CD4-positive, alpha-beta T cell treated with Interleukin-6 for 4 hours (primary cell): Measurements from ENCODE around the gene PLCL1.
"Not testable (repeated sequence)": the region's sequence is repeated elsewhere in the genome, so short reads cannot be mapped to it uniquely, and the experiment has no call there.

Experiments used
- DNase-seq: peaks from one replicate; pipeline ENCODE4 v3.0.0-alpha.2; 2020; ENCODE audit warnings: mixed read lengths

PLCL1 gene

DNA sequence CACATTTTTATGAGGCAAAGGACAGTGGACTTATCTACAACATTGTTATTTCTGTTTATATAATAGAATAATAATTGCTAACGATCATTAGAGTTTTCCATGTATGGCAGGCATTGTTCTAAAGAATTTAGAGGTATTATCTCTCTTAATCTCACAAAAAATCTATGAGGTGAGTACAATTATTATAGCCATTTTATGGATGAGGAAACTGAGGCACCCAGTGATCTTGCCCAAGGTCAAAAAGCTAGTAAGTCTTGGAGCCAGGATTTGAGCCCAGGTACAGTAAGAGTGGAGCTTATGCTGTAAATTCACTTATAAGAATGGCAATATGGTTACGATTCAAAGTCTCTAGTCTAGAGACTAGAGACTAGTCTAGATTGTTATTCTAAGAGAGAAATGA, 331.7 kb downstream of the PLCL1 start:
- DNase-seq, result no peak

DNA sequence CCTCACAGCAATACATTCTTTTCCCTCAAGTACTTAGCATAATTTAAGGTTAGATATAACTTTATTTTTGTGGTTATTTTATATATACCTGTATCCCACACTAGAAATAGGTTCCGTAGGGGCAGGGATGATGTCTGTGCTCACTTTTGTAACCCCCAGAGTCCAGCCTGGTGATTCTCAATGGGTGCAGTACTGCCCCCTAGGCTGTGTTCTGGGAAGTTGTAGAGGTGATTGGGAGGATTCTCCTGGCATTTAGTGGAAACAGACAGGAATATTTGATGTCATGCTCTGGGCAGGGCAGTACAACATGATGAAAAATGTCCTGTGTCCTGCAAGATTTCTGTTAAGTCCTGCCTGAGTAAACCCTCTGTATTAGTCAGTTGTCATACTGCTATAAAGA, 333.3 kb downstream of the PLCL1 start:
- no peak for DNase-seq

DNA sequence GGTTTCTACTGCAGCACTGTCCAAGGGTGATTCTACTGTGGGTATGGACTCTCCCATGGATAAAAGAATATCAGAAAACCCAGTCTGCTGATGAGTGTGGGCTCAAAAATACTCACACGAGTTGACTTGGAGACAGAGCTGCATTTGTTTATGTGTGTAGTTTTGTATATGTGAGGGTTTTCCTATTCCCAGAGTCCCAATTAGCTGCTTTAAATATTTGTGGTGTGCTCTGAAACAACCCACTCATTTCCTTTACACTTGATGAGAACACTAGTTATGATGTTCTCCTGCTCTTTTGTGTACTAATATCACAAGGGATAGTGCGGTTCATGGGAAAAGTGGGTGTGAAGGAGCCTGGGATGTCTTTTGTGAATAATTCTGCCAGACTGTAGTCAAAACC, 337.3 kb downstream of the PLCL1 start:
- no peak for DNase-seq

DNA sequence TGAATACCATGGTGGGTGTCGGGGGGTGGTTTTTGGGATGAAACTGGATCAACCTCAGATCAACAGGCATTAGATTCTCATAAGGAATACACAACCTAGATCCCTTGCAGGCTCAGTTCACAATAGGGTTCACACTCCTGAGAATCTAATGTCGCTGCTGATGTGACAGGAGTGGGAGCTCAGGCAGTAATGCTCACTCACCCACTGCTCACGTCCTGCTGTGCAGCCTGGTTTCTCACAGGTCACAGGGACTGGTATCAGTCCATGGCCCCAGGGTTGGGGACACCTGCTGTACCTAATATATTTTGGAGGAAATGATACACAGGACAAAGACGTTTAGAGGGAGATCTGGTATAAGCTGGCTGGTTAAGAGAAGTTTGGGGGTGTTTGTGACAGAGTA, 338.8 kb downstream of the PLCL1 start:
- no peak for DNase-seq

DNA sequence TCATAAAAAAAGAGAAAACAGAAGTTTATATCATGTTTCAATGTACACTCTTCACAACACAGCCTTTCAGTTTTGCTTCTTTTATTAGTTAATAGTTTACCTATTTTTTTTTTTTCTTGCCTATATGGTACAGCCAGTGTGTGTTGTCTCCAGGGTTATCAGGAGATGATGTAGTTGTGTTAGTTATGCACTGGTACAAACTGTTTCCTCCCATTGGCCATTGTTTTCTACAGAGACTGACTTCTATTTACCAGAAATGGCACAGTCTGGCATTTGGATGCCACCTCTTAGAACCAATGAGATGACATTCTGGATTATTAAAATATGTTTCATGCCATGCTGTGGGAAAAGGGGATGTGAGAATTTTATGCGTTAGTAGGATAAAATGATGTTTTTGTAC, 339.4 kb downstream of the PLCL1 start:
- no peak for DNase-seq

DNA sequence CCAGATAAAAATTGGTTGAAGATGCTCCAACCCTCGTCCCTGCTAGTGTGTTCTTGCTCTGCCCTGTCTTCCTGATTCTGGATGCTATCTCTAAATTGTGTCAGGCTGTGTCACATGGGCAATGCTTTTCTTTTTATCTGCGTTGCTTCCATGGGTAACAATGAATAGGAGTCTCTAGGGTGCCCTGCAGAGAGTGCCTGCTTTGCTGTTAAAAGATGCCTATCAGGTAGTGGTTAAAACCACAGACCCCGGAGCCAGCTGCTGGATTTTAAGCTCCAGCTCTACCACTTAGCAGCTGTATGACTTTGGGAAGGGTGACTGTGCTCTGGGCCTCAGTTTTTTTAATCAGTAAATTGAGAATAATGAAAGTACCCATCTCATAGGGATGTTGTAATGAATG, 340.3 kb downstream of the PLCL1 start:
- DNase-seq, result no peak

DNA sequence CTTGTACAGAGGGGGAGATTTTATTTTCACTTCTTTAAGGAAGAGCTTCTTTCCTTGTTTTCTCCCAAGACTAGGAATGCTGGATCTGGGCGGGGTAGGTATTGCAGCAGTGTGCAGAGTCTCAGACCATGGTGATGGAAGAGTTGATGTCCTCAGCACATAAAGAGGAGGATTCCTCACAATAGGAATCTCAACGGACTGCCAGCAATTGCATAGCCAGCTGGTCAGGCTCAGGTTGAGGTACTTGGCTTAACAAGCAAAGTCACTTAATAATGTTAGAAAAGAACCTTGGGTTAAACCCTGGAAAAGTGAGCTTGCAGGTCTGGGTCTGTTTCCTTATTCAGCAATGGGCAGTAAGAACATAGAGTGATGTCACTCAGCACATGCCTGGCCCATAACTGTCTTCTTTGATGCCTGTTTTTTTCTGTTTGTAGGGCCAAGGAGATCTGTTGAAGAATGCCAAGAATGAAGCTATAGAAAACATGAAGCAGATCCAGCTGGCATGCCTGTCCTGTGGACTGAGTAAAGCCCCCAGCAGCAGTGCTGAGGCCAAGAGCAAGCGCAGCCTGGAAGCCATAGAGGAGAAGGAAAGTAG, 342.1 kb downstream of the PLCL1 start:
- no peak for DNase-seq

DNA sequence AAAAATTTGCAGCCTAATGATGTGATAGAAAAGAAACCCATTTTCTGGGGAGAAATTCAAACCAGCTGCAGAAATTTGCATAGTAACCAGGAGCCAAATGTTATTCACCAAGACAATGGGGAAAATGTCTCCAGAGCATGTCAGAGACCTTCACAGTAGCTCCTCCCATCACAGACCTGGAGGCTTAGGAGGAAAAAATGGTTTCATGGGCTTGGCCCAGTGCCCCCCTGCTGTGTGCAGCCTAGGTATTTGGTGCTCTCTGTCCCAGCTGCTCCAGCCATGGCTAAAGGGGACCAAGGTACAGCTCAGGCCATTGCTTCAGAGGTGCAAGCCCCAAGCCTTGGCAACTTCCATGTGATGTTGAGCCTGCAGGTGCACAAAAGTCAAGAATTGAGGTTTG, 352.9 kb downstream of the PLCL1 start:
- DNase-seq, result no peak

DNA sequence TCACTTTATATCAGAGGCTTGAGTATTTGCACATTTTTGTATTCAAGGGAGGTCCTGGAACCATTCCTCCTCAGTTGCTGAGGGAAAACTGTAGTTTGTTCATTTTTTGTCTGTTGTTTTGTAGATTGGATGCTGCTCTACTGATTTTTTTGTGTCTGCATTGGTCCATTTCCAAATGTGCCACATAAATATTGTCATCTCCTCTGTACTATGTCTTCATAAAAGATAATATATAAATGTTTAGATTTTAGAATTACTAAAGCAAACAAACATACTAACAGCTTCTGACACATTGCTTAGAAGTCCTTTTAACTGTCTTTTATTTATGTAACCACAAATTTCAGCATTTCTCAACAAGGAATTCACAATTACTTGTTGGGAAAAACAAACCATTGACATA, 356.8 kb downstream of the PLCL1 start:
- DNase-seq, result no peak

DNA sequence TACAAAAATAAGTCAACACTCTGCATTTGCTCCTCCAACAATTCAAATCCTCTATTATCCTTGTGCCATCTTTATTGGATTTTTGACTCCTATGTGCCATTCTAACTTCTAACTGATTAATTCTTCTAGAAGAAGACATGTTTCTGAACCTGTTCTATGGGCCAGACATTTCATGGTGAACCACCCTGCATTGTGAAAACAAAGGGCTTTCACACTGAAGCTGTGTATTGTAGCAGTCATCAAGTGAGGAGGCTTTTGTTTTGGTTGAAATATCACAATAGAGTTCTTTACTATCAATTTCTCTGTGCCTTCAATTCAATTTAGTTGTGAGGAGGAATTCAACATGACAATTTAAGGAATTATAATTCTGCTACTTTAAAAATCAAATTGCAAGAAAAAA, 357.9 kb downstream of the PLCL1 start:
- no peak for DNase-seq

DNA sequence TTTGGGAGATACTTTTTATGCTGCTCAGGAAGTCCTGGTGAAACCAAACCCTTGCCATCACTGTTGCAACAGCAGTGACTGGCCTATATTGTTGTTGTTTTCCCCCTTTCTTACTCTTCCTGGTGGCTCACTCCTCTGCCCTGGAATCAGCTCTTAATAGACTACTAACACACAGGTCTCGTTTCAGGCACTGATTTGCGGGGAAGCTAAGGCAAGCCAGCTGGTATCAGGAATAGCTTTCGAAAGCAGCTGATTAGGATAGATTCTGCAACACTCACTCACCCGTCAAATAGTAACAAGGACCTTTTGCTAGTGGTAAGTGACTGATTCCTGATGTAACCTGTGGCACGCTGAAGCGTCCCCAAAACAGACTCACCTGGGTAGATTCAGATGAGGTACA, 360.4 kb downstream of the PLCL1 start:
- DNase-seq, result no peak

DNA sequence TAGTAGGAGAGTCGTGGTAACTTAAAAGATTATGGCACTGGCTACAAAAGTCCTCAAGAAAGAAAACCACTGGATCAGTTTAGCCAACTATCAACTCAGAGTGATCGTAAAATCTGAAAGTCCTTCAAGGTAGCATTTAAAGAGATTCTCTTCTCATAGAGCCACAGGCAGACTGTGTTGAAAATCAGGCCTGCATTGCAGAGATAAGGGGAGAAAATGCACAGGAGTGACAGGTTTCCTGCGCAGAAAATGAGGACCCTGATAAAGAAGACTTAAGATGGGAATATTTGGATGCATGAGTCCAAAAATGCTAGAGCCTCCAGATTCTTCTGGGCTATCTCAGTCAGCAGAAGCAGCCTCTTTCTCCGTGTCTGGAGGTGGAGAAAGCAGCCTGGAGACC, 360.9 kb downstream of the PLCL1 start:
- DNase-seq, result no peak

DNA sequence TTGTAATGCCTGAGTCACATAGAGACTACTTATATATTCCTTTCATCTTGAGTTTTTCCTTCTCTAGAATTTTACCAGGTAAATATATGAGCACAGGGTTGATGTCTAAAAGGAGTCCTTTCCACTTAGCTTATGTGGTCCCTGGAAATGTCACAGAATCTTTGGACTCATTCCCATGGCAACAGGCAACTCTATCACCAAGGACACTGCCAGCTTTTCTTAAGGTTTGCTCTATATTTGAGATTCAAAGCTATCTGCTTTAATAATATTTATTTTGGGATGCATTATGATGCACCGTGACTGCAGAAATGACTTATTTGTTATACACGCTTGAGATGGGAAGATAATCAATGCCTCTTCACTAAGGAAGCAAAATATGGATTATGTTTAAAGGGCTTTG, 363.0 kb downstream of the PLCL1 start:
- DNase-seq, result no peak

DNA sequence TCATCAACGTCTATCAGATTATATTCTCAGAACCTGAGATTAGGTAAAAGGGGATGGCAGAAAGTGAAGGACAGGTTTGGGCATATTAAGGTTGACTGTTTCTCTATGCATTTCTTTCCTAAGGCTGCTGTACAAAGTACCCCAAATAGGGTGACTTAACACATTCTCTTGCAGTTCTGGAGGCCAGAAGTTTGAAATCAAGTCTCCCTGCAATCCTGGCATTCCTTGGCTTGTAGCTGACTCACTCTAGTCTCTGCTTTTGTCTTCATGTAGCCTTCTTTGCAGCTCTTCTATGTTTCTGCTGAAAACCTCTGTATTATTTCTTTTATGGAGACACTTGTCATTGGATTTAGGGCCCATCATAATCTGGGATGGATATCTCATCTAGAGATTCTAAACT, 364.3 kb downstream of the PLCL1 start:
- DNase-seq, result no peak

DNA sequence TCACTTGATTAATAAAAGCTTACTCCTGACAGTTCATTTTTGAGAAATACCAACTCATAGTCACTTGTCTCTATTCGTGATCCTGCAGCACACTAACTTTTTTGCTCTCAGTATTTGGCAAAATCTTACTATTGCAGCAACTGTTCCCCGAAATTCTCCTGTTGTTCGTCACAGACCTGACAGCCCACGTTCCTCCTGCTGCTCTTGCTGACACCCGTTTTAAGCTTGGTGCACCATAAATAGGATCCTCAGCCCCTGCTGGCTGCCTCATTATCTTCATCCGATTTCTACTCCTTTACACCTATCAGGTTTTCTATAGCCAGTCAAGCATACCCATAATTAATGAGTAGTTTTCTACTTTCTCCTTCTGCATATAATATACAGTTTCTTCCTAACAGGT, 368.8 kb downstream of the PLCL1 start:
- DNase-seq, result no peak

DNA sequence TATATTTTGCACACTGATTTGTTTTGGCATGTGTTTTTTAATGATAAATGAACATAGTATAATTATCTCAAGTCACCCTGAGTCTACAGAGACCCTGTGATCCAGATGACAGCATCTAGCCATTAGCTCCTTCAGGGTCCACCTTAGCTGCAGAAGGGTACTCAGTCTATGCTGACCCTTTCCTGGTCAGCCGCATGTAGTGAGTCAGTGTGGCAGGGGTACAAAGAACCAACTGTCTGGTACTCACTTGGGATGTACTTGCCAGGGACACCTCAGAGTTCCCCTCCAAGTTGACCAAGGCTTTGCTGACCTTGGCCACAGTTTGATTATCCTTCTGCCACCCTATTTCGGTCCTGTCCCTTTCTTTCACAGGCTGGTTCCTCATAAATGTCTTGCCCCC, 369.5 kb downstream of the PLCL1 start:
- no peak for DNase-seq

DNA sequence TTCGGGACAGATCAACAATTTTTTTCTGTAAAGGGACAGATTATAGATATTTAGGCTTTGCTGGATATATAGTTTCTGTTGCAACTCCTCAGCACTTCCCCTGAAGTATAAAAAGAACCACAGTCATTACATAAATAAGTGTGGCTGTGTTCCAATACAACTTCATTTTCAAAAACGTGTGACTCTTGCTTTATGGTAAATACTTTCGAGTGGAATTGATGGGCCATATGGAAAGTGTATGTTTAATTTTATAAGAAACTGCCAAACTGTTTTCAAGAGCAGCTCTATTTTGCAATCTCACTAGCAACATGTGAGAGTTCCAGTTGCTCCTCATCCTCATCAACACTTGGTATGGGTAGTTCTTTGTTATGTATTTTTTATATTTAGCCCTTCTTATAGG, 370.9 kb downstream of the PLCL1 start:
- DNase-seq, result no peak

DNA sequence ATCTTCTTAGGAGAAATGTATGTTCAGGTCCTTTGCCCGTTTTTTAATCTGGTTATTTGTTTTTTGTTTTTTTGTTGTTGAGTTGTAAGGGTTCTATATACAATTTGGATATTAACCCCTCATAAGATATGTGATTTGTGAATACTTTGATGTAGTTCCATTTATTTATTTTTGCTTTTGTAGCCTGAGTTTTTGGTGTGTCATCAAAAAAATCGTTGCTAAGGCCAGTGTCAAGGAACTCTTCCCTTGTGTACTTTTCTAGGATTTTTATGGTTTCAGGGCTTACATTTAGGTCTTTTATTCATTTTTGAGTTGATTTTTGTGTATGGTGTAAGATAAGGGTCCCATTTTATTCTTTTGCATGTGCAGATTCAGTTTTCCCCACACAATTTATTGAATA, 372.6 kb downstream of the PLCL1 start:
- DNase-seq, result no peak

DNA sequence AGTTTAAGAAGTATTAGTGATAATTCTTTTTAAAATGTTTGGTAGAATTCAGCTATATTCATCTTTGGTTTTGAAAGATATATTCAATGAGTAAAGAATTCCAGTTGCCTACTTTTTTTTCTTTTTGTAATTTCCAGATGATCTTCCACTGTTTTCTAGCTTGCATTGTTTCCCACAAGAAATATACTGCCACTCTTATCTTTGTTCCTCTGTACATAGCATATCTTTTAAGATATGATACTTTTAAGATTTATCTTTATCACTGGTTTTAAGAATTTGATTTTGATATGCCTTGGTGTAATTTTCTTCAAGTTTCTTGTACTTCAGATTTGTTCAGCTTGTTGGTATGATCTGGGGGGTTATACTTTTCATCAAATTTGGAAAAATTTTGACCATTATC, 374.4 kb downstream of the PLCL1 start:
- DNase-seq, result no peak

DNA sequence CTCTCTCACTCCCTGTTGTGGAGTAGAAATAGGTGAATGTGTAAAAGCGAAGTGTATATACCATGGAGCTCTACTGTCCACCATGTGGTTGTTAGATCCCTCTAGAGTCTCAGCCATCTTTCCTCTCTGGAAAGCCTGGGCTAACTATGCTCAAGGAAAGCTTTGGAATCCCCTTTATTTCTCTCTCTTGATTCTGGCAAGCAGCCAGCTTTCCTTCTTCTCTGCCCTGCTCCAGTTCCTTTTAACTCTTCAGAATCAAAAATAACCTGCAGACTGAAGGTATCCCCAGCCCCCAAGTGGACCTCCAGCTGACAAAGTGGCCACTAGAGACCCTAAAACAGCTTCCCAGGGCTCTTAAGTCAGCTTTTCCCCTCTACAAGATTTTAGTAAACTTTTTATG, 381.9 kb downstream of the PLCL1 start:
- no peak for DNase-seq

DNA sequence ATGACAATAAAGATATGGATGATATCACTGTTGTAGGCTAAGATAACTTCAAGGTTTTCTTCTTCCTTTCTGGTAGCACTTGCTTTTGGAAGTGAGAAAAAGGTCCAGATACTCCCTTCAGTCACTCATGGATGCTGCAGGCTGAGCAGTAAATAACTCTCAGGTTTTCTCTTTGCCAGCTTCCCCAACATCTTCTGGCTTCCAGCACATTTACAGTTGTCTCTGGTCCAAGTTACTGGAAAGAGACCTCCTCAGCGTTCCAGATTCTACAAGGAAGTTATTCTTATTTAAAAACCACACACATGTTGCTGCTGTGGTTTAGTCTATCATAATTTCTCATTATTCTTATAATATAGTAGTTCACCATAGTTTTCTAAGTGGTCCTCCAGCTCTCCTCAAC, 383.4 kb downstream of the PLCL1 start:
- no peak for DNase-seq

DNA sequence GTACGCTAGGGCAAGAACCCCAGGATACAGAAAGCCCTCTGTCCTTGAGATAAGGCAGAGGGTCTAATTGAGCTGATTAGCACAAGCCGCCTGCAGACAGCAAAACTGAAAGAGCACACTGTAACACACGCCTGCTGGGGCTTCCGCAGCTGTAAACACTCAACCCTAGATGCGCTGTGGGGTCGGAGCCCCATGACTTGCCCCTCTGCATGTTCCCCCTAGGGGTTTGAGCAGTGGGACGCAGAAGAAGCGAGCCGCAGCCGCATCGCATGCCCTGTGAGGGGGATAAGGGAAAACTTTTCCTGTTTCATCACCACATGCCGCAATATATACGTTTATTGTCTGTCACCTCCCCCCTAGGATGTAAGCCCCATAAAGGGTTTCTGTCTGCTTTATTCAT, 384.6 kb downstream of the PLCL1 start:
- DNase-seq, result no peak

DNA sequence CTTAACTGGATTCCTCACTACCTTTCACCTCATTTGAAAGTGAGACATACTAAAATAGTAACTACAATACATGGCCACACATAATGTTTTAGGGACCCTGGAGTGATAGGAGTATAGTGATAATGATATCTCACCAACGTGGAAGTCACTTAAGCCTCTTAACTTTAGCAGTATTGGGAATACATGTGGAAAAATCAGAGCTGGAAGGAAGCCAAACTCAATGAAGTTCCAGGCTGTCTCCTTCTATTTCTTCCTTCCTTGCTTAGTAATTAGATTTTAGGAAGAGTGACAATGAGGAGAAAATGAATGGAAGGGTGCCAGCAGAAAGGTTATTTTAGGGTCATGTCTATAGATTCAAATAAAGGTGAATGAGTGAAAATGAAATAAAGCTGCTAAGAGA, 387.3 kb downstream of the PLCL1 start:
- no peak for DNase-seq

DNA sequence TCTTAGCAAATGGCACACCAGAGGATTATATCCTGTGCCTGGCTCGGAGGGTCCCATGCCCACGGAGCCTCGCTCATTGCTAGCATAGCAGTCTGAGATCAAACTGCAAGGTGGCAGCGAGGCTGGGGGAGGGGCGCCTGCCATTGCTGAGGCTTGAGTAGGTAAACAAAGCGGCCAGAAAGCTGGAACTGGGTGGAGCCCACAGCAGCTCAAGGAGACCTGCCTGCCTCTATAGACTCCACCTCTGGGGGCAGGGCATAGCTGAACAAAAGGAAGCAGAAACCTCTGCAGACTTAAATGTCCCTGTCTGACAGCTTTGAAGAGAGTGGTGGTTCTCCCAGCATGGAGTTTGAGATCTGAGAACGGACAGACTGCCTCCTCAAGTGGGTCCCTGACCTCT, 392.2 kb downstream of the PLCL1 start:
- DNase-seq, result not testable (repeated sequence)
